SKM-1 (cell line): ENCODE results near the gene MCAM.
A peak's percentile ranks its signal among the peaks of the same experiment; 100 is the strongest.

Experiments used
- DNase-seq: peaks from one replicate; lab custom pipeline; 2025; ENCODE audit not compliant: unreplicated experiment; lab: John Stamatoyannopoulos, UW

Gene MCAM

GRCh38 chr11:119346605-119347004 is 29.7 kb upstream of the MCAM start, which contains the start of gene MFRP:
MFRP (minus strand) TSS chr11:119346705; CDS start chr11:119346513, 192 bp downstream.
- no peak for DNase-seq

GRCh38 chr11:119345685-119346084 is 28.8 kb upstream of the MCAM start:
- DNase-seq = no peak

- DNase-seq = no peak
Measured at GRCh38 chr11:119344291-119345010, 27.5 kb upstream of the MCAM start.

GRCh38 chr11:119343726-119344125 is 26.8 kb upstream of the MCAM start:
- no peak for DNase-seq

- DNase-seq = no peak
Measured at GRCh38 chr11:119342362-119343130, 25.6 kb upstream of the MCAM start.

GRCh38 chr11:119342023-119342300 is 25.0 kb upstream of the MCAM start:
- DNase-seq = no peak

GRCh38 chr11:119341222-119342022 is 24.5 kb upstream of the MCAM start:
- no peak for DNase-seq

- no peak for DNase-seq
Measured at GRCh38 chr11:119340335-119341221, 23.6 kb upstream of the MCAM start, which contains the start of gene C1QTNF5. C1QTNF5 (minus strand) TSS chr11:119340883; CDS start chr11:119340397, 486 bp downstream.

GRCh38 chr11:119339589-119340334 is 22.8 kb upstream of the MCAM start:
- peak; percentile 25 for DNase-seq

GRCh38 chr11:119338965-119339588 is 22.1 kb upstream of the MCAM start:
- DNase-seq = no peak

GRCh38 chr11:119338318-119338890 is 21.5 kb upstream of the MCAM start:
- peak; percentile 20 for DNase-seq

GRCh38 chr11:119337581-119338317 is 20.8 kb upstream of the MCAM start:
- no peak for DNase-seq

- DNase-seq = no peak
Measured at GRCh38 chr11:119336744-119337469, 20.0 kb upstream of the MCAM start.

GRCh38 chr11:119335655-119336543 is 19.0 kb upstream of the MCAM start:
- no peak for DNase-seq

- DNase-seq = no peak
Measured at GRCh38 chr11:119335091-119335654, 18.2 kb upstream of the MCAM start.

GRCh38 chr11:119334174-119334930 is 17.4 kb upstream of the MCAM start, which contains the start of gene RNF26:
RNF26 (plus strand) TSS chr11:119334527; CDS start chr11:119335123, 596 bp downstream.
- peak; percentile 92 for DNase-seq
